ENCODE measurements around the gene PLEKHH2. TPM values are rescaled to one million over a fixed set of nuclear protein-coding genes. Genes with fewer than 3 reads are reported as not detected.

Gene PLEKHH2
- total and polyA plus RNA-seq, 12 donors = 0.23 to 3.1 (median 1.2) TPM

DNA sequence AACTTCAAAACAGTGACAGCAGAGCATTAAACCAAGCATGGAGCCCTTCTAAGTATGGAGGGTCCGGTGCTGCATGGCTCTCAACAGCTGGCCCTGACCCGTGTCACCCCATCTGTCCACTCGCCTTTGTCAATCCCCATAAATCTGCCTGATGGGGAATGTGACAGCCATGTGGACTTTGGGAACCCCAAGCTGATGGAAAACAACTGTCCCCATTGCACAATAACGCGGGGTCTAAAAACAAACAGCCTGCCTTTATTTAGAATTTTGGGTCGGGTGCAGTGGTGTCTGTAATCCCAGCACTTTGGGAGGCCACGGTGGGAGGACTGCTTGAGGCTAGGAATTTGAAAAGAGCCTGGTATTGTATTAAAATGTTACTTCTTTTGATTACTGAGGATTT is 24.1 kb upstream of the PLEKHH2 start:
- H3K4me1 ChIP-seq = no peaks in the 10 kb centered on the region
- intact Hi-C loops (cut with DNase I) = loop anchor here in 4 of 10 donors (10.0 kb wide), 4 partner anchors 162 to 272 kb away; partner anchors contain the start of gene DYNC2LI1 (in 2 of the 4)
- H3K9me3 ChIP-seq = no peaks in the 10 kb centered on the region
- WGBS, 2 donors = 79 to 81% methylated on average over 7 of the region's 7 CpGs
- no peak overlapping the region for H3K4me3 ChIP-seq
- no peaks in the 10 kb centered on the region for H3K36me3 ChIP-seq
- TF ChIP-seq CTCF (IDR thresholded peaks at IDR 0.05) = no peak
- peaks cover 0 to 4% (median 0%) of the 10 kb centered on the region in 7 donors for H3K27me3 ChIP-seq
- no peak for DNase-seq
- H3K27ac ChIP-seq = no peak overlapping the region
- no peak for ATAC-seq

GRCh38 chr2:43616967-43617680 is 19.9 kb upstream of the PLEKHH2 start:
- Histone ChIP-seq H3K27ac (no peak overlapping the region), H3K4me1 (no peaks in the 10 kb centered on the region), H3K9me3 (no peaks in the 10 kb centered on the region), H3K36me3 (no peaks in the 10 kb centered on the region), H3K4me3 (no peak overlapping the region), H3K27me3 (peaks cover 0 to 14% (median 0%) of the 10 kb centered on the region in 7 donors)
- intact Hi-C loops (cut with DNase I) = loop anchor here in 4 of 10 donors (10.0 kb wide), 4 partner anchors 158 to 268 kb away; partner anchors contain the start of gene DYNC2LI1 (in 2 of the 4)
- no peak for TF ChIP-seq CTCF (IDR thresholded peaks at IDR 0.05)
- DNase-seq = no peak
- no peak for ATAC-seq
- 75% methylated on average over 5 of the region's 5 CpGs for WGBS, 2 donors

DNA sequence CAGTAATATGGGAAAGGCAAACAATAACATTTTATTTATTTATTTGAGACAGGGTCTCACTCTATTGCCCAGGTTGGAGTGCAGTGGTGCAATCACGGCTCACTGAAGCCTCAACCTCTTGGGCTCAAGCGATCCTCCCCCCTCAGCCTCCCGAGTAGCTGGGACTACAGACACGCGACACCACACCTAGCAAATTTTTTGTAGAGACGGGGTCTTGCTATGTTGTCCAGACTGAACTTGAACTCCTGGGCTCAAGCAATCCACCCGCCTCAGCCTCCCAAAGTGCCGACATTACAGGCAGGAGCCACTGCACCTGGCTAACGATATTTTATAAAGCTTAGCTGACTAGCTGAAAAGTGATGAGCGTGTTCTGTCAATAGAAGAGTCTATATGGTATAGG is 17.5 kb upstream of the PLEKHH2 start:
- intact Hi-C loops (cut with DNase I) = loop anchor here in 4 of 10 donors (10.0 kb wide), 4 partner anchors 155 to 265 kb away; partner anchors contain the start of gene DYNC2LI1 (in 2 of the 4)
- Histone ChIP-seq H3K27ac (no peak overlapping the region), H3K4me1 (no peaks in the 10 kb centered on the region), H3K27me3 (peaks cover 0 to 18% (median 0%) of the 10 kb centered on the region in 7 donors), H3K9me3 (no peaks in the 10 kb centered on the region), H3K4me3 (no peak overlapping the region), H3K36me3 (no peaks in the 10 kb centered on the region)
- DNase-seq (no peak), ATAC-seq (no peak)
- TF ChIP-seq CTCF (IDR thresholded peaks at IDR 0.05) = no peak
- 95 to 96% methylated on average over 10 of the region's 10 CpGs for WGBS, 2 donors

DNA sequence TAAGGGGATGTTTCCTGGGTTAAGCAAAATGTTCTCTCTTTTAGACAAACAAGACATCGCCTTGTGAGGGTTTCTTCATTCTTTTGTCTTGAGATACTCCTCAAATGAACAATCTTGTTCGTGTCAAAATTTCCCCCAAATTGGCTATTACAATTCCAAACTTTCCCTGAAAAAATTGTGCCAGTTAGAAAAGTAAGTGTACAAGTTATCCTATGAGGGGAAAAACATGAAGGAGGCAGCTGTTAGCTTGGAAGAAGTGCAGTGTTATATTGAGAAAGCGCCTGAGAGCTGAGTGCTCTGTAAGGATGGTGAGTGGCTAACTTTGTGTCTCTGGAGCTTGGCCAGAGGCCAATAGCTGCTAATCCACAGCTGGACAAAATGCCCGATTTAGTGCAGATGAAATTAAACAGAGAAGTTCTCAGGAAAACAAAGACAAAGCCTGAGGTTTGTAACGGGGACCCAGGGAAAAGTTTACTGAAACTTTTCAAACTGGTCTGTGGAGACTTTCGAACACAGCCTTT is 14.1 kb upstream of the PLEKHH2 start:
- H3K36me3 ChIP-seq = no peaks in the 10 kb centered on the region
- peak overlapping the region in 5 of 10 donors; percentile 4 to 42 (median 17) for H3K27ac ChIP-seq
- DNase-seq (peak in 1 of 2 donors; percentile 36), ATAC-seq (peak in 6 of 8 donors; percentile 68 to 80 (median 73))
- no peaks in the 10 kb centered on the region for H3K4me1 ChIP-seq
- TF ChIP-seq CTCF (IDR thresholded peaks at IDR 0.05) = no peak
- peaks cover 0 to 15% (median 0%) of the 10 kb centered on the region in 7 donors for H3K27me3 ChIP-seq
- no peak overlapping the region for H3K4me3 ChIP-seq
- H3K9me3 ChIP-seq = peaks cover 0 to 7% (median 0%) of the 10 kb centered on the region in 11 donors
- WGBS, 2 donors = 41 to 46% methylated on average over 6 of the region's 6 CpGs
- intact Hi-C loops (cut with DNase I) = no loop called here
